T47D (cell line): ENCODE results near the gene SPRED2.
A peak's percentile ranks its signal among the peaks of the same experiment; 100 is the strongest.

Experiments used
- DNase-seq, 2 experiments: peaks; one replicate each; pipeline versions ENCODE4 v3.0.0 to v3.0.0-alpha.2; 2011 to 2012; ENCODE audit warnings: low read depth in 1 of 2, low spot score in 1 of 2
- JUND ChIP-seq: IDR thresholded peaks from 2 replicates; pipeline ENCODE4 v1.6.1; 2012; ENCODE audit warnings: low read depth
- in situ Hi-C: cut with HindIII; loops from 2 replicates; pipeline ENCODE4 v1.10.0; 2016; ENCODE audit warnings: low sequenced_read_pairs, low pct_unique_long_range_greater_than_20kb

Gene SPRED2

GRCh38 chr2:65435625-65436168, 3.3 kb upstream of the SPRED2 start:
- in situ Hi-C loops = no loop called here
- DNase-seq = peak; percentile 82 to 88
- peak; percentile 15; the same call in 1 of the 2 replicates for TF ChIP-seq JUND

DNA sequence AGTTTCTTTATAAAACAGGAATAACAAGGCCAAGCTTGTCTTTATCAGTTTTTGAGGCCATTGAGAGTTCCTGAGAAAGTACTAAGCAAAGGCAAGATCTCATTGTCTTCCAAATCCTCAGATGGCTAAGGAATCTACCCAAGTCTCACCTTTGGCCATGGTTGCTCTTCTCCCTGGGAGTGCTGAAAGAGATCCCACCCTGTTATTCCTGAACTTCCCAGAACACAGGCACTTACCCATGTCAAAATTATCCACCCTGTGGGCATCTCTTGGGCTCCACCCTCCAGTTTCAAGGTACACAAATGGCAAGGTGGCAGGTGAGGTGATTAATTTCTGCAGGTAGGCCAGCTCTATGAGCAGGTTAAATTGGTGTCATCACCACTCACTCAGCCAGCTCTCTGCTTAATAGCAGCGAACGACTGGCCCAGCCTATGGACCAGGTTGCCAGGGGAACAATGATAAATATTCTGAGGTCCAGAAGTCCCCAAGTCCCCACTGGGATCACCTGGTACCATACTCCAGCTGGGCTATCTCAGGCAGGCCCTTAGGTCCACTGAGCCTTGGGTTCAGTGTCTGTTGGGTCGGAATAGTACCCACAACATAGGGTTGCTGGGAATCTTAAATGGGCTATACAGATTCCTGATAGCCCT, 2.3 kb upstream of the SPRED2 start:
- in situ Hi-C loops = no loop called here
- TF ChIP-seq JUND = no peak
- no peak for DNase-seq

GRCh38 chr2:65431421-65432226, 775 bp downstream of the SPRED2 start:
- DNase-seq = peak in 1 of 2 experiments; percentile 41
- TF ChIP-seq JUND = no peak
- in situ Hi-C loops = no loop called here

GRCh38 chr2:65430603-65431420, 1.6 kb downstream of the SPRED2 start:
- in situ Hi-C loops = no loop called here
- no peak for TF ChIP-seq JUND
- DNase-seq = peak in 1 of 2 experiments; percentile 77

DNA sequence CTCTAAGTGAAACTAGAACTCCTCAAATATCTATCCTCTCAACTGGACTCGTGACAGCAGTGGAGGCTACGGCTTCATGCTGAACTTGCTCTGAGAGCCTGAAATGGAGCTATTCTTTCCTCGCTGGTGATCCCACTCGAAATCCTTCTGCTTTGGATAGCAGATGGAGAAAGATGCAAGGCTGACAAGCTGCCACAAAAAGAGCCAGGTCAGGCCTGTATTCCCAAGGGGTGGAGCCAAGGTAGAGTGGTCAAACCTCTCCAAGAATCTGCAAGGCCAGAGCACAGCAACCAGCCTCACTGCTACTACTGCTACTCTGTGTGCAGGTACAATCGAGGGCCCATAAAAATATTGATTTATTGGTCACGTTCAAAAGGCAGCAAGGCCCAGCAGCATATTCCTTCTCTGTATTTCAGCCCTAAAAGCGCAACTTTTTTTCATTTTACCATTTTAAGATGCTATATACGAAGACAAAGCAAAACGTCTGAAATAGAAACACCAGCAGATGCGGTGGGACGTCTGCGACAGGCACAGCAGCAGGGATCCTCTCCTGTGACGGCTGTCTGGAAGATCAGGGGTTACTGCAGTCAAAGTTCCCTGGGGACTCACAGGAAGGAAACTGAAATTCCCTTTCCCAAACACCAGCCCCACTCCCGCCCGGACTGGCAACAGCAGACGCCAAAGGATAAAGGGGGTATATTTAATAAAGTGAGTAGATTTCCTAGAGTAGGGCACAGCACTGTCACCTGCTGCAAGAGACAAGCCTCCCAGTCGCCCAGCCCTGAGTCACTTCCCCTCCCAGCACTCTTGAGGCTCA, 2.4 kb downstream of the SPRED2 start:
- in situ Hi-C loops = no loop called here
- no peak for TF ChIP-seq JUND
- DNase-seq = peak in 1 of 2 experiments; percentile 56

DNA sequence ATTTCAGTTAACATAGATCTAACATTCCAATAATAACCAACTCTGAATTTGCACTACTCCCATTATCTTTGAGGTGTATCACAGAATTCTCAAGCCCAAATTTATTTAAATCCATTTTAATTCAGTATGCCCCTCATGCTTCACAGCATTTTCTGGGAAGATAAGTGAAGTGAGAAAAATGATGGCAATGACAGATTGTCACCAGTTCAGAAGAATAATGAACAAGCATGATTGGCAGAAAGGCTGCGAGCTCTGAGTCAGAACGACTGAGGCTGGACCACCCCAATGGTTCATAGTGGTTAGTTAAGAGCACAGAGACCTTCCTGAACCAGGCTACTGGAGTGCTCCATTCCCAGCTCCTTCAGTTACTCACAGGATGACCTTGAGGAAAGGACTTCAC, 4.9 kb downstream of the SPRED2 start:
- no peak for DNase-seq
- in situ Hi-C loops = no loop called here
- no peak for TF ChIP-seq JUND

DNA sequence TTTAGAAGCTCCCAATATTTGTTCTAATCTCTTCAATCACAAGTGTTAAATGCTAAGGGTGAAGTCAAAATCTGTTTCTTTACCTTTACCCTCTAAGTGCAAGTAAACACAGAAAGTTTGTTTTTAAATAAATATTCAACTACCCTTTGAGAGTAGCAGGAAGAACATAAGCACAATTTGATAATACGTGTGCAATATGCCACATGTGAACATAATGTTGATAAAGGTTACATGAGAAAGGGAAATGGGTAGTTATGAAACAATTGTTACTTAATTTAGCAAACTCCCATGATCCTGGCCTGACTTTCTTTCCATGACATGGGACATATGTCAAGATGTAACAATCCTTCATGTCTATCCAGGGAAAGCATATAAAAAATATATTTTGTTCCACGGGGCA, 7.1 kb downstream of the SPRED2 start:
- no peak for TF ChIP-seq JUND
- DNase-seq = no peak
- in situ Hi-C loops = no loop called here

GRCh38 chr2:65424391-65424790, 8.0 kb downstream of the SPRED2 start:
- DNase-seq = no peak
- no peak for TF ChIP-seq JUND
- in situ Hi-C loops = no loop called here

DNA sequence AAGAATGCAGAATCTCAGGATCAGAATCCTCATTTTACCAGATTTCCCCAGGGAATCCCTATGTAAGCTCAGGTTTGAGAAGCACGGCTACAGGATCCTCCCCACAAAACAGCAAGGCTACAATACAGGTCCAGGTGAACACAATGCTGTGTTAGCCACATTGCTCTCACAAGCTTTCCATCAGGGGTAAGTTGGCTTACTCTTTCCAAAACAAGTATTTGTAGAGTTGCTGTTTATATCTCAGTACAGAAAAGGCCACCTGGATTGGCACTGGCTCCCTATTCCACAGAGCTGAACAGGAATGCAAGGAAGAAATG, 11.0 kb downstream of the SPRED2 start:
- DNase-seq = no peak
- in situ Hi-C loops = no loop called here
- TF ChIP-seq JUND = no peak

DNA sequence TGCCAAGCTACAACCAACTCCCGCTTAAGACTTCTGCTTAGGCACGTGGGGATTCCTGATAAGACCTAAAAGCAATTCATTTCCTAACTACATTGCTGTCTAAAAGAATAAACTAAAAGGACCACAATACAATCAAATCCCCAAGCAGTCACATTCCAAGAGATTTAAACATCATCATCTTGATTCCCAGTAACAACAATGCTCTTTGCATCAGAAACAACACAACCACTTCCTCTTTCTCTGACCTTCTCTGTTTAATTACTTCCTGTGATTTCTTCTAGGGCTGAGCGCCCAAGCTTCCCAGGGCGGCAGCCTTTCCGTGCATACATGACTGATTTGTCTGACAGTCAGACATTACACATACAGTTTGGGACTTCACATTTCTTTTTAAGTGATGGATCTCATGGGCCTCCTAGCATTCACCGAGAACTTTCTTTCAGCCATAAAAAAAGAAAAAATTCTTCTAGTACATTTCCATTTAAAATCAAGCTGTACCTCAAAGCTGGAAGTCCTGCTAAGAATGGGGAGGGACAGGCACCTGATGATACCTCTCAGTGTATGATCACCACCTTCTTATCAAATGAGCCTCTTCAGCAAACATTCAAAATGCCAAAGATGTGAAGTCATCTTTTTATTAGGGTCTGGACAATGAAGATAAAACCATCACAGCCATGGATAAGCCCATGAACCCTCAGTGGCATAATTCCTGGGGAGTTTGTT, 11.5 kb downstream of the SPRED2 start:
- in situ Hi-C loops = no loop called here
- no peak for TF ChIP-seq JUND

GRCh38 chr2:65417509-65418085, 14.8 kb downstream of the SPRED2 start:
- TF ChIP-seq JUND = no peak
- in situ Hi-C loops = no loop called here
- DNase-seq = no peak

More for the DNA sequence above, 11.5 kb downstream of the SPRED2 start:
- no peak for DNase-seq
